Left lung (tissue), 10 donors: ENCODE results near the gene OR52H1. TPM values are rescaled to one million over a fixed set of nuclear protein-coding genes. Genes with fewer than 3 reads are reported as not detected.

Source experiments
- ATAC-seq: fragments of 200-7000 bp; cut with Tn5 transposase; one replicate; pipeline ENCODE4 v1.9.1; 2020; ENCODE audit warnings: moderate library complexity
- DNase-seq, 4 donors: peaks; one replicate each; pipeline ENCODE4 v3.0.0-alpha.2; 2013 to 2020
- H3K27ac ChIP-seq, 2 donors: fragments of 200-600 bp; sonication (generic) in 1 of 2; one replicate each; pipeline versions ENCODE4 v1.5.0 to v1.8.0; 2020 to 2021
- H3K27me3 ChIP-seq, 2 donors: fragments of 200-600 bp; sonication (generic) in 1 of 2; one replicate each; pipeline versions ENCODE4 v1.5.0 to v1.8.0; 2020 to 2021
- H3K36me3 ChIP-seq, 2 donors: fragments of 200-600 bp; sonication (generic) in 1 of 2; one replicate each; pipeline versions ENCODE4 v1.5.0 to v1.8.0; 2020 to 2021
- H3K4me1 ChIP-seq, 2 donors: fragments of 200-600 bp; one replicate each; pipeline ENCODE4 v1.8.0; 2021
- H3K4me3 ChIP-seq, 2 donors: fragments of 200-600 bp; sonication (generic) in 1 of 2; one replicate each; pipeline versions ENCODE4 v1.5.0 to v1.8.0; 2020 to 2021; ENCODE audit warnings: mild to moderate bottlenecking in 1 of 2
- H3K9me3 ChIP-seq, 2 donors: fragments of 200-600 bp; sonication (generic) in 1 of 2; one replicate each; pipeline versions ENCODE4 v1.5.0 to v1.8.0; 2020 to 2021
- CTCF ChIP-seq, 2 donors: fragments of 200-600 bp; sonication (generic) in 1 of 2; IDR thresholded peaks; one replicate each; pipeline versions ENCODE4 v1.5.0 to v1.8.0; 2021; ENCODE audit warnings: antibody characterized with exemption in 2 of 2
- intact Hi-C, 2 donors: fragments of 100-400 bp; cut with DNase I; formaldehyde crosslinking; loops; one replicate each; pipeline versions ENCODE4 v1.11.2 to v1.14.2; 2022
- polyA plus RNA-seq, 6 donors: library from polyadenylated mRNA; unstranded; fragments of 120-200 nt; gene quantifications; one replicate each; pipeline ENCODE4 v1.2.1, GENCODE V29; 2013; ENCODE audit not compliant: insufficient read length in 6 of 6
- total RNA-seq, 2 donors: library from RNA; stranded (reverse); fragmentation: NEBNext Ultra II Directional; extraction: Animal tissue kit (Norgen Biotek cat#: 25700); gene quantifications; one replicate each; pipeline ENCODE4 v1.2.1, GENCODE V29; 2021
- donor health status: DM: no; HTN: yes; CAD: no.
- donor health status: DM: no; HTN: no; CAD: no.

OR52H1 gene
- total and polyA plus RNA-seq, 8 donors: 0.20 to 0.45 (median 0.26) TPM; not detected in 3

GRCh38 chr11:5524756-5525155 lies 23.6 kb downstream of the OR52H1 start:
- no peak overlapping the region for H3K4me3 ChIP-seq
- intact Hi-C loops: no loop called here
- no peaks in the 10 kb centered on the region for H3K9me3 ChIP-seq
- H3K36me3 ChIP-seq: no peaks in the 10 kb centered on the region
- H3K4me1 ChIP-seq: no peaks in the 10 kb centered on the region
- TF ChIP-seq CTCF (IDR thresholded peaks at IDR 0.05): no peak
- no peak for DNase-seq
- no peak overlapping the region for H3K27ac ChIP-seq
- ATAC-seq: no peak
- no peaks in the 10 kb centered on the region for H3K27me3 ChIP-seq

- intact Hi-C loops: no loop called here
- Histone ChIP-seq H3K36me3 (no peaks in the 10 kb centered on the region), H3K4me1 (no peaks in the 10 kb centered on the region), H3K27ac (no peak overlapping the region), H3K4me3 (no peak overlapping the region), H3K27me3 (no peaks in the 10 kb centered on the region), H3K9me3 (no peaks in the 10 kb centered on the region)
- ATAC-seq (no peak), DNase-seq (no peak)
- no peak for TF ChIP-seq CTCF (IDR thresholded peaks at IDR 0.05)
These were observed 26.0 kb downstream of the OR52H1 start for GRCh38 chr11:5522308-5522707.

- Histone ChIP-seq H3K27me3 (no peaks in the 10 kb centered on the region), H3K9me3 (no peaks in the 10 kb centered on the region), H3K4me3 (no peak overlapping the region), H3K4me1 (no peaks in the 10 kb centered on the region), H3K36me3 (no peaks in the 10 kb centered on the region), H3K27ac (no peak overlapping the region)
- no peak for DNase-seq
- no peak for TF ChIP-seq CTCF (IDR thresholded peaks at IDR 0.05)
- intact Hi-C loops: no loop called here
- no peak for ATAC-seq
These were observed 26.8 kb downstream of the OR52H1 start for GRCh38 chr11:5521540-5521939.

- Histone ChIP-seq H3K27me3 (no peaks in the 10 kb centered on the region), H3K9me3 (no peaks in the 10 kb centered on the region), H3K27ac (no peak within 1 kb of the TSS), H3K36me3 (no peaks in the 10 kb centered on the region), H3K4me1 (no peaks in the 10 kb centered on the region), H3K4me3 (no peak within 1 kb of the TSS)
- DNase-seq: no peak
- no peak for TF ChIP-seq CTCF (IDR thresholded peaks at IDR 0.05)
- no peak for ATAC-seq
- intact Hi-C loops: no loop called here
These were observed 31.7 kb downstream of the OR52H1 start, which contains the start of gene UBQLNL for GRCh38 chr11:5516599-5516998. TSS of gene UBQLNL (minus strand) at chr11:5516699. CDS start at chr11:5516441, 258 bp downstream.

- no peaks in the 10 kb centered on the region for H3K4me1 ChIP-seq
- no peak for ATAC-seq
- H3K36me3 ChIP-seq: no peaks in the 10 kb centered on the region
- H3K4me3 ChIP-seq: no peak overlapping the region
- no peak overlapping the region for H3K27ac ChIP-seq
- DNase-seq: no peak
- TF ChIP-seq CTCF (IDR thresholded peaks at IDR 0.05): no peak
- H3K9me3 ChIP-seq: no peaks in the 10 kb centered on the region
- intact Hi-C loops: no loop called here
- no peaks in the 10 kb centered on the region for H3K27me3 ChIP-seq
These were observed 33.5 kb downstream of the OR52H1 start for GRCh38 chr11:5514841-5515240.
